C4-2B (cell line): Measurements from ENCODE around the gene PTGES3.
"Not testable (repeated sequence)": the region's sequence is repeated elsewhere in the genome, so short reads cannot be mapped to it uniquely, and the experiment has no call there.

Experiments
- CTCF ChIP-seq: fragments of 450-650 bp; conservative IDR thresholded peaks from 2 replicates; pipeline ENCODE4 v1.5.1; 2017; ENCODE audit warnings: mild to moderate bottlenecking
- ZFX ChIP-seq: fragments of 450-650 bp; IDR thresholded peaks from 2 replicates; pipeline ENCODE4 v1.6.1; 2017

GRCh38 chr12:56648023-56648422 lies 40.1 kb downstream of the PTGES3 start:
- TF ChIP-seq CTCF, ZFX: not testable (repeated sequence)
